SH-SY5Y (cell line): Measurements from ENCODE around the gene OSBPL2.

Experiments used
- GATA2 ChIP-seq: IDR thresholded peaks from 2 replicates; pipeline ENCODE4 v1.6.1; 2011; ENCODE audit warnings: mild to moderate bottlenecking, low read depth, low read length
- GATA3 ChIP-seq: IDR thresholded peaks from 2 replicates; pipeline ENCODE4 v1.6.1; 2011; ENCODE audit warnings: low read depth, mild to moderate bottlenecking, low read length, moderate library complexity

GRCh38 chr20:62338294-62338620 lies 99.9 kb downstream of the OSBPL2 start:
- TF ChIP-seq GATA2 (no peak), GATA3 (no peak)
